ENCODE results near the gene ERAS.
"Not testable (repeated sequence)": the region's sequence is repeated elsewhere in the genome, so short reads cannot be mapped to it uniquely, and the experiment has no call there.

The ERAS gene

GRCh38 chrX:48833542-48834138 lies 7.3 kb downstream of the ERAS start:
- peak; percentile 42 for DNase-seq

- DNase-seq: no peak
These were observed 8.0 kb downstream of the ERAS start for GRCh38 chrX:48834383-48834709.

GRCh38 chrX:48835524-48836329 lies 9.4 kb downstream of the ERAS start, which contains the start of gene PCSK1N:
TSS of gene PCSK1N (minus strand) at chrX:48835610. CDS start at chrX:48835532, 78 bp downstream.
- DNase-seq: no peak

- DNase-seq: no peak
These were observed 13.4 kb downstream of the ERAS start for GRCh38 chrX:48839686-48840085.

- DNase-seq: no peak
These were observed 22.5 kb downstream of the ERAS start for GRCh38 chrX:48848847-48849246.

GRCh38 chrX:48852857-48853256 lies 26.5 kb downstream of the ERAS start:
- DNase-seq: no peak

GRCh38 chrX:48853494-48853893 lies 27.2 kb downstream of the ERAS start:
- not testable (repeated sequence) for DNase-seq

GRCh38 chrX:48854121-48854804 lies 27.9 kb downstream of the ERAS start:
- not testable (repeated sequence) for DNase-seq

GRCh38 chrX:48854898-48855297 lies 28.6 kb downstream of the ERAS start:
- DNase-seq: peak; percentile 51

- peak; percentile 13 for DNase-seq
These were observed 37.9 kb downstream of the ERAS start for GRCh38 chrX:48864210-48864609.

- DNase-seq: not testable (repeated sequence)
These were observed 45.7 kb downstream of the ERAS start for GRCh38 chrX:48872017-48872416.

GRCh38 chrX:48876944-48877343 lies 50.6 kb downstream of the ERAS start:
- DNase-seq: not testable (repeated sequence)
